Measurements from ENCODE around the gene TGM3. TPM values are rescaled to one million over a fixed set of nuclear protein-coding genes. Genes with fewer than 3 reads are reported as not detected.

TGM3 gene
- total RNA-seq, 2 donors from 2014 or later: 0.27 TPM; not detected in 1

DNA sequence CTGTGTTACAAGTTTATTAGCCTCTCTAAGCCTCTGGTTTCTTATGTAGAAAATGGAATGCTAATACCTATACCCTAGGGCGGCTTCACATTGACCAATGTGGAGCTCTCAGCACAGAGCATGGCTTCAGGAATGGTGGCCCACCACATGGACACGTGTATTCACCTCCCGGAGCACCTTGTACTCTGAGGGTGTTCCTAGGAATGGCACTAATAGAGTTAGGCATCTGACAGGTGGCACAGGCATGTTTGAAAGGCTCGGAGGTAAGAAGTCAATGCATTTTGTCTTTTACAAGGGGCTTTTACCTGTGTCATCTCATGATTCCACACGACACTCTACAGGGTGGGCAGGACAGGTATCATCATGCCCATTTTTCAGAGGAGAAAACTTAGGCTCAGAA lies 5.3 kb upstream of the TGM3 start:
- ATAC-seq (ENCODE audit: insufficient number of reproducible peaks, low FRiP score, low read depth) (no peak), DNase-seq (ENCODE audit: low spot score) (no peak)
- H3K36me3 ChIP-seq: no peaks in the 10 kb centered on the region
- no peaks in the 10 kb centered on the region for H3K9me3 ChIP-seq
- H3K27me3 ChIP-seq (replicated peaks; ENCODE audit: insufficient read depth): no peaks in the 10 kb centered on the region
- no peak overlapping the region for H3K4me3 ChIP-seq
- H3K27ac ChIP-seq: no peak overlapping the region
- TF ChIP-seq, protein P1, sequence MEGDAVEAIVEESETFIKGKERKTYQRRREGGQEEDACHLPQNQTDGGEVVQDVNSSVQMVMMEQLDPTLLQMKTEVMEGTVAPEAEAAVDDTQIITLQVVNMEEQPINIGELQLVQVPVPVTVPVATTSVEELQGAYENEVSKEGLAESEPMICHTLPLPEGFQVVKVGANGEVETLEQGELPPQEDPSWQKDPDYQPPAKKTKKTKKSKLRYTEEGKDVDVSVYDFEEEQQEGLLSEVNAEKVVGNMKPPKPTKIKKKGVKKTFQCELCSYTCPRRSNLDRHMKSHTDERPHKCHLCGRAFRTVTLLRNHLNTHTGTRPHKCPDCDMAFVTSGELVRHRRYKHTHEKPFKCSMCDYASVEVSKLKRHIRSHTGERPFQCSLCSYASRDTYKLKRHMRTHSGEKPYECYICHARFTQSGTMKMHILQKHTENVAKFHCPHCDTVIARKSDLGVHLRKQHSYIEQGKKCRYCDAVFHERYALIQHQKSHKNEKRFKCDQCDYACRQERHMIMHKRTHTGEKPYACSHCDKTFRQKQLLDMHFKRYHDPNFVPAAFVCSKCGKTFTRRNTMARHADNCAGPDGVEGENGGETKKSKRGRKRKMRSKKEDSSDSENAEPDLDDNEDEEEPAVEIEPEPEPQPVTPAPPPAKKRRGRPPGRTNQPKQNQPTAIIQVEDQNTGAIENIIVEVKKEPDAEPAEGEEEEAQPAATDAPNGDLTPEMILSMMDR (IDR thresholded peaks at IDR 0.05): no peak
- H3K4me1 ChIP-seq (ENCODE audit: control insufficient read depth in 1 of 2, low read depth in 2 of 2): no peaks in the 10 kb centered on the region

DNA sequence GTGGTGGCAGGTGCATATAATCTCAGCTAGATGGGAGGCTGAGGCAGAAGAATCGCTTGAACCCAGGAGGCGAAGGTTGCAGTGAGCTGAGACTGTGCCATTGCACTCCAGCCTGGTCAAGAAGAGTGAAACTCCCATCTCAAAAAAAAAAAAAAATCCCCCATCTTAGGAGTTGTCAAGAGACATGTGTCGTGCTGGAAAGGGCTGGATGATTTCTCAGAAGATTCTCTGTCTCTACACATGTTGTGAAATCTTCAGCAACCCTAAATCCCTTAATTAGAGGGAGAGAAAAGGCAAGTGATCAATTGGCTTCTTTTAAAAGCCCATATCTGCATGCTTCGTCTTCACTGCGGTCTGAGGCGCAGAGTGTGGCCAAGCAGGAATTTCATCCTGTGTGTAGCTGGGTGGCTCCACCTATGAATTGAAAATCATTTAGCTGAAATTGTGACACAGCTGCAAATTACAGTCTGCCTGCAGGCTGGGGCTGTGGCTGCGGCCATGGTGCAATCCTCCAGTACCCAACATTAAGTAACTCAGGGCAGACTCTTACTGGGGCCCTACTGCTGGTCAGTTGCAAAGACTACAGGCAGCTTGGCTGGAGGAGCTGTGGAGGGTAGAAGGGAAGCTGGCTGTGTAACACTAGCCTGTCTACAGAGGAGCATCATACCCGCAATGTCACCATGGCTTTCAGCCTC lies 3.2 kb upstream of the TGM3 start:
- no peak for ATAC-seq (ENCODE audit: insufficient number of reproducible peaks, low FRiP score, low read depth)
- DNase-seq (ENCODE audit: low spot score): no peak
- Histone ChIP-seq H3K4me1 (ENCODE audit: control insufficient read depth in 1 of 2, low read depth in 2 of 2) (no peaks in the 10 kb centered on the region), H3K36me3 (no peaks in the 10 kb centered on the region), H3K27me3 (replicated peaks; ENCODE audit: insufficient read depth) (no peaks in the 10 kb centered on the region), H3K27ac (no peak overlapping the region), H3K4me3 (no peak overlapping the region), H3K9me3 (no peaks in the 10 kb centered on the region)
- TF ChIP-seq, protein P1 (IDR thresholded peaks at IDR 0.05): no peak

DNA sequence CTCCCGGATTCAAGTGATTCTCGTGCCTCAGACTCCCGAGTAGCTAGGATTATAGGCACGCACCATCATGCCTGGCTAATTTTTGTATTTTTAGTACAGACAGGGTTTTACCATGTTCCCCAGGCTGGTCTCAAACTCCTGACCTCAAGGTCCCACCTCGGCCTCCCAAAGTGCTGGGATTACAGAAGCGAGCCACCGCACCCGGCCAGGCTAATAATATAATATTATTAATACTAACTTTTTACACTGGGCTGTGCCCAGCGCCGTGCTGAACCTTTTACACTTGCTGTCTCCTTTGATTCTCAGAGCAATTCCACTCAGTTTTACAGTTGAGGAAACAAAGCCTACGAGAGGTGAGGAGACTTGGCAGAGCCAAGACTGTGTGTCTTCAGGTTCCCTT lies 2.3 kb upstream of the TGM3 start:
- Histone ChIP-seq H3K36me3 (no peaks in the 10 kb centered on the region), H3K4me1 (ENCODE audit: control insufficient read depth in 1 of 2, low read depth in 2 of 2) (no peaks in the 10 kb centered on the region), H3K27ac (no peak overlapping the region), H3K9me3 (no peaks in the 10 kb centered on the region), H3K27me3 (replicated peaks; ENCODE audit: insufficient read depth) (no peaks in the 10 kb centered on the region), H3K4me3 (no peak overlapping the region)
- DNase-seq (ENCODE audit: low spot score) (no peak), ATAC-seq (ENCODE audit: insufficient number of reproducible peaks, low FRiP score, low read depth) (no peak)
- TF ChIP-seq, protein P1 (IDR thresholded peaks at IDR 0.05): no peak

DNA sequence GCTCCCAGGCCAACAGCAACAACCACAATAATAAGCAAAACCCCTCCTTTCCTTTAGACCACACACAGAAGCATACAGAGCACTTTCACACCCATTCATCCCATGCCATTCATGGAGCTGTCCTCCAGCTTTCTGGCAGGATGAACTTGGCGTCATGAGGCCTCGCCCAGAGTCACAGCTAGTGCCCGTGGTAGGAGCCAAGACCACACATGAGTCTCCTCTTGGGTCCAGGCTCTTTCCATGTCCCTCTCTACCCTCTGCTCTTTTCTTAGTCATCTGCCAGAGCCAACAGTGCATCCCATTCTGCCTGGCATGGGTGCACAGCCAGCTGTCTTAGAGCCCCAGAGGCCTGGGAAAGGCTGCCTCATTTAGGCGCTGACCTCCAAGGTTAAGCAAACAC lies 1.8 kb upstream of the TGM3 start:
- no peak for DNase-seq (ENCODE audit: low spot score)
- no peak for ATAC-seq (ENCODE audit: insufficient number of reproducible peaks, low FRiP score, low read depth)
- H3K4me3 ChIP-seq: no peak overlapping the region
- no peaks in the 10 kb centered on the region for H3K9me3 ChIP-seq
- TF ChIP-seq, protein P1 (IDR thresholded peaks at IDR 0.05): no peak
- H3K27me3 ChIP-seq (replicated peaks; ENCODE audit: insufficient read depth): no peaks in the 10 kb centered on the region
- no peak overlapping the region for H3K27ac ChIP-seq
- no peaks in the 10 kb centered on the region for H3K36me3 ChIP-seq
- no peaks in the 10 kb centered on the region for H3K4me1 ChIP-seq (ENCODE audit: control insufficient read depth in 1 of 2, low read depth in 2 of 2)

DNA sequence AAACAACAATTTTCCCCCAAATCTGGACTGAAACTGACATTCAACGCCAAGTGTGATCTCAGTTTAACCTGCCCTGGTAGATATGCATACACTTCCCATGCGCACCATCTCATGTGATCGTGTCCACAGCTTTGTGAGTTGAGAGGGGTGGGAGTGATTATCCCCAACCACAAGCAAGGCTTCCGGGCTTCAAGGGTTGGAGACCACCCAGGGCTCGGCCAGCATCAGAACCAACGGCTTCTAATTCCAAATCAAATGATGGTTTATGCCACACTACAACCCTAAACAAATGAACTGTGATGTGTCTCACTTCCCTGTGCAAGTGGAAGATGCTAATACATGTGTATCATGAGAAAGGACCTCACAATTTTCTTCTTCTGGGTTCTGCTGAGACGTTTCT lies 515 bp upstream of the TGM3 start:
- DNase-seq (ENCODE audit: low spot score): no peak
- H3K27me3 ChIP-seq (replicated peaks; ENCODE audit: insufficient read depth): no peaks in the 10 kb centered on the region
- TF ChIP-seq, protein P1 (IDR thresholded peaks at IDR 0.05): no peak
- no peak overlapping the region for H3K4me3 ChIP-seq
- no peaks in the 10 kb centered on the region for H3K9me3 ChIP-seq
- no peaks in the 10 kb centered on the region for H3K36me3 ChIP-seq
- no peaks in the 10 kb centered on the region for H3K4me1 ChIP-seq (ENCODE audit: control insufficient read depth in 1 of 2, low read depth in 2 of 2)
- H3K27ac ChIP-seq: no peak overlapping the region
- ATAC-seq (ENCODE audit: insufficient number of reproducible peaks, low FRiP score, low read depth): no peak
